Aorta (tissue), 5 donors: ENCODE results near the gene CCDC57. TPM values are rescaled to one million over a fixed set of nuclear protein-coding genes. Genes with fewer than 3 reads are reported as not detected.

Experiments
- ATAC-seq: fragments of 200-7000 bp; cut with Tn5 transposase; one replicate; pipeline ENCODE4 v1.9.1; 2022; ENCODE audit warnings: moderate library complexity; ENCODE audit not compliant: low FRiP score
- DNase-seq, 2 donors: peaks; one replicate each; pipeline ENCODE4 v3.0.0-alpha.2; 2020
- H3K27ac ChIP-seq, 2 donors: one replicate each; pipeline ENCODE4 v1.5.1; 2013; ENCODE audit warnings: low read length in 2 of 2, mild to moderate bottlenecking in 2 of 2, moderate library complexity in 2 of 2, control low read depth in 1 of 2, inconsistent platforms in 1 of 2, low read depth in 1 of 2
- H3K27me3 ChIP-seq, 2 donors: one replicate each; pipeline ENCODE4 v1.6.1; 2013; ENCODE audit warnings: control low read depth in 1 of 2, low read length in 1 of 2, mild to moderate bottlenecking in 1 of 2, moderate library complexity in 1 of 2; ENCODE audit not compliant: insufficient read depth in 2 of 2, control insufficient read depth in 1 of 2
- H3K36me3 ChIP-seq, 2 donors: one replicate each; pipeline ENCODE4 v1.6.1; 2013; ENCODE audit warnings: control low read depth in 1 of 2, low read length in 1 of 2, mild to moderate bottlenecking in 1 of 2; ENCODE audit not compliant: insufficient read depth in 2 of 2, control insufficient read depth in 1 of 2
- H3K4me1 ChIP-seq, 2 donors: one replicate each; pipeline ENCODE4 v1.6.1; 2013; ENCODE audit warnings: low read length in 2 of 2, control low read depth in 1 of 2, mild to moderate bottlenecking in 1 of 2, moderate library complexity in 1 of 2; ENCODE audit not compliant: insufficient read depth in 2 of 2, control insufficient read depth in 1 of 2
- H3K4me3 ChIP-seq, 2 donors: one replicate each; pipeline ENCODE4 v1.5.1; 2013; ENCODE audit warnings: low read length in 2 of 2, control low read depth in 1 of 2, mild to moderate bottlenecking in 1 of 2
- H3K9me3 ChIP-seq: one replicate; pipeline ENCODE4 v1.6.1; 2013; ENCODE audit warnings: mild to moderate bottlenecking, low read length; ENCODE audit not compliant: control insufficient read depth
- WGBS, 2 donors: extraction: QIAGEN DNeasy Blood & Tissue Kit; methylation state at CpG; one replicate each; pipeline ENCODE4 v1.1.7; 2013; 5-methylcytosine and 5-hydroxymethylcytosine counted together
- intact Hi-C, 2 donors: fragments of 100-400 bp; cut with DNase I; formaldehyde crosslinking; loops; one replicate each; pipeline versions ENCODE4 v1.14.2 to v1.15.0; 2022
- polyA plus RNA-seq, 2 donors: library from polyadenylated mRNA; stranded (reverse); fragments of 200-250 nt; gene quantifications; one replicate each; pipeline ENCODE4 v1.2.3, GENCODE V29; 2013
- total RNA-seq, 2 donors: library from RNA; stranded (reverse); fragmentation: NEBNext Ultra II Directional; extraction: Animal tissue kit (Norgen Biotek cat#: 25700); gene quantifications; one replicate each; pipeline ENCODE4 v1.2.1, GENCODE V29; 2021
- donor health status: healthy with polysubstance abuse.
- donor health status: Bipolar disorder and iron deficiency.
- donor health status: DM: no; HTN: no; CAD: no.
- donor health status: DM: no; HTN: no; CAD: no.
- donor health status: DM: yes; HTN: yes; CAD: no.

Gene CCDC57
- total and polyA plus RNA-seq, 4 donors: 17.8 to 145 (median 42.3) TPM

DNA sequence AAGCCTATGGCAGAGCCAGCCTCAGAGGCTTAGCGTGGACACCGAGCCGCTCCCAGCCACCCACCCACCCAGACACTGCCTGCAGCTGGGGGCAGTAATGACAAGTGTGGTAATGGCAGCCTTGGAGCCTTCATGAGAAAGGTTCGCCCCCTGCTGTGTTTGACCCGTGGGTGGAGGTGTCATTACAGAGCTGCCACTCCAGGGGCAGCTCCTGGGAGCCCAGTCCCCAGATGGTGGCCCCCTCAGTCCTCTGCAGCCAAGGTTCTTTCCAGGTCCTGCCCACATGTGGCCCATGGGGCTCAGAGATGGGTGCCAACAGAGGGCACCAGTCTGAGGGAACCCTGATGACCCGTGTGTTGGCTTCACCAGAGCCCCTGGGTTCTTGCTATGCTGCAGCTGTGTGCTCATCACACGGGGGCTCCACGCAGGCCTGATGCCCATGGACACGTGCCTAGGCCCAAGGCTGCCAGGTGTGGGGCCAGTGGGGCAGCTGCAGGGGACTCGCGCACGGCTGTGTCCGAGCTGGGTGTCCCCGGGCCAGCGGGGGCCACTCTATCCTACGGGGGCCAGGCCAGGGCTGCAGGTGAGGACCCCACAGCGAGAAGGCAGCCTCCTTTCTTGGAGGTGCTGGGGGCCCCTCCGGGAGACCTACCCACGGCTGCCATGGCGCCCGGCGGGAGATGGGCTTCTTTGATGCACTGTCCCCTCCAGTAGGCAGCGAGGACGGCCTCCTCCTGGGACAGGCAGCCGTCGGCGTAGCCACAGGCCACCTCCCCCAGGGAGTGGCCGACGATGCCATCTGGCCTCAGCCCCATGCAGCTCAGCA lies 122.7 kb downstream of the CCDC57 start:
- Histone ChIP-seq H3K27me3 (no peaks in the 10 kb centered on the region), H3K4me3 (no peak overlapping the region), H3K9me3 (no peaks in the 10 kb centered on the region), H3K27ac (no peak overlapping the region), H3K4me1 (no peaks in the 10 kb centered on the region), H3K36me3 (peaks cover 0 to 18% of the 10 kb centered on the region in 2 donors)
- 89 to 90% methylated on average over 28 to 29 of the region's 29 CpGs for WGBS, 2 donors
- ATAC-seq (no peak), DNase-seq (peak in 1 of 2 donors; percentile 42)
- intact Hi-C loops: no loop called here

DNA sequence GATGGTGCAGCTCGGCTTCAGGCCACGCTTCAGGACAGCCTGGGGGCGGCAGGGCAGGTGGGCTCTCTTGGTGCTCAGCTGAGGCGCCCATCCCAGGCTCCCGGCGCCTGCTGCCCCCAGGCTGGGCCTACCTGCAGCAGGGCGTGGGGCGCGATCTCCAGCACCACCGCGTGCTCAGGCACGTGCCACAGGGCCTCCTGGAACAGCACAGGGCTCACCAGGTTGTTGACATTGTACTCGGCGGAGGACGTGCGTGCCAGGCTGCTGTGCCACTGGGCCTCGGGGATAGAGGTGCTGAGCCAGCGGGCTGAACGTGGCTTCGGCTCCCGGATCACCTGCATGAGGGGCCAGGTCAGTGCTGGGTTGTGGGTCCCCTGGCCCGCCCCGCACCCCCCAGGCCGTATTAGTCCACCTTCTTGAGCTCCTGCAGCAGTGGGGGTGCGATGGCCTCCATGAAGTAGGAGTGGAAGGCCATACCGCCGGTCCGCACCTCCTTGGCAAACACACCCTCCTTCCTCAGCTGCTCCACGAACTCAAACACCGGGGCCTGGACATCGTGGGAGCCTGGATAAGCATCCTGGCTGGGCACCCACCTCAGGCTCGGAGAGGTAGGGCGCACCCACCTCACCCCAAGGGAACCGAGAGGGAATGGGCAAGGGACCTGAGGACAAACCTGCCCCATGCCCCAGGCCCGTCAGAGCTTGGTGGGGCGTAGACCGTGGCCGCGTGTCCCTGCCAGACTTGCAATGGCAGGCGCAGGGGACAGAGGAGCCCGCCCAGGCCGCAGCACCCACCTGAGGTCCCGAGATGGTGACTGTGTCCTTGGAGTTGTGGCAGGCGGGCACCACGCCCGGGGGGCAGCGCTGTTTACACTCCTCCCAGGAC lies 123.6 kb downstream of the CCDC57 start:
- no peak for ATAC-seq

DNA sequence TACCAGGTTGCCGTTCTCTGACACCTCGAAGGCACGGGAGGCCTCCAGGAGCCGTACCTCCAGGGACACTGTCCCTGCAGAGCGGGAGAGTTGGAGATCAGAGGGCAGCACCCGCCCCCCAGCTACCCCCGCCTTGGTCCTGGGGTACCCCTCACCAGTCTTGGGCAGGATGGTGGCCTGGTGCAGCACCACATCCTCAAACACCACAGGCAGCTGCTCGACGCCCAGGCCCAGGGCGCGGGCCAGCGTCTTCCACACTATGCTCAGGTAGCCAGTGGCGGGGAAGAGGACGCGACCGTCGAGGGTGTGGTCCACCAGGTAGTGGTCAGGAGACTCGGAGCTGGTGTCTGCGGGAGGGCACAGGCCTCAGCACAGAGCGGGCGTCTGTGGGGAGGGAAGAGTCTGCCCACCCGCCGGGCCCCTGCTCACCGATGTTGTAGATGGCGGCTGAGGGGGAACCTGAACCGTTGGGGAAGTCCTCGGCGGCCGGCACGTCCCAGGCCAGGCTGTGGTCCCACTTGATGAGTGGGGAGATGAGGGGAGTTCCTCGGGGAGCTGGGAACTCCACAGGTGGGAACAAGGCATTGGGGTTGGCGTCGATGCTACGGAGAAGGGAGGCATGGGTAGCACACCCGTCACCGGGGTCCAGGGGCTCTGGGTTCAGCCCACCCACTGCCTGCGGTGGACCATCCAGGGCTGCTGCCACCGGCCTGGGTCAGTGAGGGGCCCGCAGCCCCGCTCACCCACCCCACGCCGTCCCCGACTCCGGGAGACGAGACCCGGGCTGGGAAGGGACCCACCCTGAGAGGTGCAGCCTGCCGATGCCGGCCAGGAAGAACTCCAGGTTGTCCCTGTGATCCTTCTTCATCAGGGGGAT lies 124.4 kb downstream of the CCDC57 start:
- H3K27me3 ChIP-seq: no peaks in the 10 kb centered on the region
- H3K36me3 ChIP-seq: peaks cover 0 to 19% of the 10 kb centered on the region in 2 donors
- no peaks in the 10 kb centered on the region for H3K4me1 ChIP-seq
- no peak overlapping the region for H3K27ac ChIP-seq
- H3K4me3 ChIP-seq: no peak overlapping the region
- 95% methylated on average over 48 of the region's 48 CpGs for WGBS, 2 donors
- intact Hi-C loops: no loop called here
- no peaks in the 10 kb centered on the region for H3K9me3 ChIP-seq
- DNase-seq: no peak
- ATAC-seq: no peak

More for the DNA sequence above, 123.6 kb downstream of the CCDC57 start:
- no peaks in the 10 kb centered on the region for H3K4me1 ChIP-seq
- WGBS, 2 donors: 92 to 95% methylated on average over 47 of the region's 47 CpGs
- intact Hi-C loops: no loop called here
- H3K27ac ChIP-seq: no peak overlapping the region
- peaks cover 0 to 19% of the 10 kb centered on the region in 2 donors for H3K36me3 ChIP-seq
- H3K4me3 ChIP-seq: no peak overlapping the region
- no peaks in the 10 kb centered on the region for H3K9me3 ChIP-seq
- DNase-seq: peak in 1 of 2 donors; percentile 41
- no peaks in the 10 kb centered on the region for H3K27me3 ChIP-seq

DNA sequence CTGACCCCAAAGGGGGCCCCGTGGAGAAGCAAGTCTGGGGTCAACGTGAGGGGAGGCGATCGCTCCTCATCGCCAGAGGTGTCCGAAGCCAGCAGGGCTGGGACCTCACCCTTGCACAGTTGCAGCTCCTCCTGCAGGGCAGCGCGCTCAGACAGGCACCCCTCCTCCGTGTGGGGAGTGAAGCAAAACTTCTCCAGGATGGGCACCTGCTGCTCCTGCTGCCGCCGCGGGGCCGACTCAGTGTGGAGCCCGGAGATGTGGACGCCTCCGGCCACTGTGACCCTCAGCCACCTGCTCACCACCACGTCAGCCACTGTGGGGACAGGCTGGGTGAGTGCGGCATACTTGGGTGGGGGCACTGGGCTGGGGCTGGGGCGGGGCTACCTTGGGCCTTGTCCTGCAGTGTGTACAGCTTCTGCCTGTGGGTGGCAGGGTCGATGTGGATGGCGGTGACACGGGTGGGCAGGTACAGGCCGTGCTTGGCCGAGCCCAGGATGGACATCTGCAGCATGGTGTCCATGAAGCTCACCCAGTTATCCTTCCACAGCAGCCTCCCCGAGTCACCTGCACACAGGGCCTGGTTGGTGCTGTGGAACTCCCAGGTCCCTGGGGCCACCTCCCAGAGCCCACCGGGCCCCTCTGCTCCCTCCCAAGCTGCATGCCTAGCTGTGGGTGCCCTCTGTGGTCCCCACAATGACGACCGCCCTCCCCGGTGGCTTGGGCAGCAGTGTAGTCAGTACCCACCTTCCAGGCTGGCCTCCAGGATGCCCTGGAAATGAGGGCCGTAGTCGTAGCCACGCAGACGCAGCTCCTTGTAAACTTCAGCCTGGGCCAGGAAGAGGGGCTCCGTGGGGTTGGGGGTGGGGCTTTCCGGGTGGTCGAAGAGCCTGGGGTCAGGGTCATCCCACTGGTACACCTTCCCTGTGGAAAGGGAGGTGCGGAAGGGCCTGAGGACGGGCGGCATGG lies 125.4 kb downstream of the CCDC57 start:
- ATAC-seq (no peak), DNase-seq (no peak)
- Histone ChIP-seq H3K27me3 (no peaks in the 10 kb centered on the region), H3K36me3 (peaks cover 0 to 15% of the 10 kb centered on the region in 2 donors), H3K27ac (no peak overlapping the region), H3K4me1 (no peaks in the 10 kb centered on the region), H3K9me3 (no peaks in the 10 kb centered on the region), H3K4me3 (no peak overlapping the region)
- WGBS, 2 donors: 89 to 91% methylated on average over 37 to 39 of the region's 39 CpGs
- intact Hi-C loops: no loop called here

DNA sequence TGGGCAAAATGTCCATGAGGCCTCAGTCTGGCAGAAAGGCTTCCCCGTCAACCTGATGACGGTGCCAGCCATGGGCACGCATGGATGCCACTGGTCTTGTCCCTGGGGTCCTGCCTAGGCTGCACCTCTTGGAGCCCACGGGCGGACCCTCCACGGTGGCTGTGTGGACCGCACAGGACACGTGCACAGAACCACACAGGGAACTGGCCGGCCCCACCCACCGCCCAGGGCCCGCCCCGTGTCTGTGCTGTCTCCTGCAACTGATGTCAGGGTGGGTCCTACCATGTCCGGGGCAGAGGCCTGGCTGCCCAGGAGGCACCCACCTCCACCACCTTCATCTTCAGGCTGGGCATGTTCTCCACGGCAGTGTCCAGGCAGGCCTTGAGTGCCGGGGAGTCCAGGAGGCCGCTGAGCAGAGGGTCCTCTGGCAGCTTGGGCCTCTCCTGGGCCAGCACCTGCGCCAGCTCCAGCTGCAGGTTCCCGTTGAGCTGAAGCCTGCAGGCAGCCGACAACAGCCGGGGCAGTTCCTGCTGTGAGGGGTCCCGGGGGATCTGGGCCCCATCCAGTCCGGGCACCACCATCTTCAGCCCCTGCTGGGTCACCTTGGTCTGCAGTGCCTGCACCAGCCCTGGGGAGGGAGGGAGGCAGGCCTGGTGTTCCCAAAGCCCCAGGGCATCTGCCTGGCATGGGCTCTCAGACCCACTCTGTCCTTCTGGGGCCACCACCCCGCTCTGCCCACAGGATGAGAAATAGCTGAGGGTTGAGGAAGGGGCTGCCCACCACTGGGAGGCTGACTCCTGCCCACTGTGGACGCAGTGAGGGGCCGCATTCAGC lies 126.5 kb downstream of the CCDC57 start:
- H3K27ac ChIP-seq: no peak overlapping the region
- no peaks in the 10 kb centered on the region for H3K9me3 ChIP-seq
- H3K4me1 ChIP-seq: no peaks in the 10 kb centered on the region
- H3K4me3 ChIP-seq: no peak overlapping the region
- intact Hi-C loops: no loop called here
- peaks cover 0 to 13% of the 10 kb centered on the region in 2 donors for H3K36me3 ChIP-seq
- DNase-seq (no peak), ATAC-seq (no peak)
- WGBS, 2 donors: 87 to 88% methylated on average over 24 to 25 of the region's 25 CpGs
- no peaks in the 10 kb centered on the region for H3K27me3 ChIP-seq

DNA sequence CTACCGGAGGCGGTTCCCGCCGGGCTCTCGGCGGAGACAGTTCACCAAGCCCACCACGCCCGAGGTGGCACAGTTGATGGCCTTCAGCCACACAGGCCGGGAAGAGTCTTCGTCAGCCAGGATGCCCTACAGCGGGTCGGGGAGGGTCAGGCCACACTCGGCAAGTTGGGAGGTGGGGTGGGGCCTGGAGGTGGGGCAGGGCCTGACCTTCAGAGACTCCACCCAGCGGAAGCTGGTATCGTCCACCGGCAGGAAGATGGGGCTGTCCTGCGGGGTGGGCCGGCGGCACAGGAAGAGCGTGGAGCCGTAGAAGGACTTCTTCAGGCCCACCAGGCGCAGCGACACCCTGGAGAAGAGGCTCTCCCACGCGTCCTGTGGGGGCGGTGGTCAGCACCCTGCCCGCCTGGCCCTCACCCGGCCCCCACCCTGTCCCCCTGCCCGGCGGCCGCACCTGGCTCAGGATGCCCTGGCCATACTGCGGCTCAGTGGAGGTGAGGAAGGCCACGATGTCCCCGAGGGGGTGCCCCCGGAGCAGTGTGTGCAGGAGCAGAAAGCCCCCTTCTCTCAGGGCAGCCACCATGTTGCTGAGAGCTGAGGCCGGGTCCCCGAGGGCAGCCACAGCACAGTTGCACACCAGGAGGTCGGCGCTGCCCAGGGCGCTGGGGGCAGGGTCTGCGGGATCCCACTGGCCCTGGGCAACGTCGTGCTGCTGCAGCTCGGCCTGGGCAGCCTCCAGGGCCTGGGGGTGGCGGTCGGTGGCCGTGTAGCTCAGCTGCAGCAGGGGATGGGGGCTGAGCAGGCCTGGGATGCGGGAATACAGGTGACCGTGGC lies 127.4 kb downstream of the CCDC57 start:
- WGBS, 2 donors: 89 to 90% methylated on average over 38 to 49 of the region's 49 CpGs
- DNase-seq (no peak), ATAC-seq (no peak)
- Histone ChIP-seq H3K27me3 (no peaks in the 10 kb centered on the region), H3K4me1 (no peaks in the 10 kb centered on the region), H3K36me3 (peaks cover 0 to 19% of the 10 kb centered on the region in 2 donors), H3K4me3 (no peak overlapping the region), H3K9me3 (no peaks in the 10 kb centered on the region), H3K27ac (no peak overlapping the region)
- intact Hi-C loops: no loop called here
